Ovary (tissue), 3 donors: ENCODE data around the gene VWA5B2.

Experiments
- CTCF ChIP-seq, 3 donors: fragments of 450-650 bp in 2 of 3; fragments of 200-600 bp in 1 of 3; IDR thresholded peaks; one replicate each; pipeline versions ENCODE4 v1.5.1 to v1.8.0; 2016 to 2022; ENCODE audit warnings: antibody characterized with exemption in 3 of 3, mild to moderate bottlenecking in 1 of 3
- POLR2A ChIP-seq: fragments of 450-650 bp; IDR thresholded peaks from one replicate; pipeline ENCODE4 v1.6.1; 2017; ENCODE audit warnings: antibody characterized with exemption, mild to moderate bottlenecking, moderate library complexity
- donor health status: DM: no; HTN: no; CAD: no.

GRCh38 chr3:184289426-184289938, 60.1 kb downstream of the VWA5B2 start:
- TF ChIP-seq CTCF (IDR thresholded peaks at IDR 0.05) = peak in 1 of 3 donors; percentile 14
- TF ChIP-seq POLR2A = no peak
